T-helper 1 cell treated with Interleukin-12 subunit alpha and Interleukin-12 subunit beta and Interleukin-4 antibody, amounts not matched to agents 30 μg/mL and 1 μg/mL, for 36 hours (primary cell): ENCODE data around the gene TMSB4X.
A peak's percentile ranks its signal among the peaks of the same experiment; 100 is the strongest.
"Not testable (repeated sequence)": the region's sequence is repeated elsewhere in the genome, so short reads cannot be mapped to it uniquely, and the experiment has no call there.

Experiments used
- H3K27ac Mint-ChIP-seq: one replicate; pipeline ENCODE4 v1.8.0; 2021; ENCODE audit warnings: mild to moderate bottlenecking, mixed read lengths
- H3K27me3 Mint-ChIP-seq: one replicate; pipeline ENCODE4 v1.8.0; 2021; ENCODE audit warnings: low read depth, mixed read lengths
- H3K36me3 Mint-ChIP-seq: one replicate; pipeline ENCODE4 v1.8.0; 2021; ENCODE audit warnings: low read depth, mixed read lengths
- H3K4me1 Mint-ChIP-seq: one replicate; pipeline ENCODE4 v1.8.0; 2021; ENCODE audit warnings: low read depth, mixed read lengths
- H3K4me3 Mint-ChIP-seq: one replicate; pipeline ENCODE4 v1.8.0; 2021; ENCODE audit warnings: mild to moderate bottlenecking, moderate library complexity, mixed read lengths
- H3K9me3 Mint-ChIP-seq: one replicate; pipeline ENCODE4 v1.8.0; 2021; ENCODE audit warnings: mixed read lengths

TMSB4X gene

GRCh38 chrX:12974796-12975669 lies at the start of gene TMSB4X:
TMSB4X (plus strand) TSS chrX:12975110.
- peaks cover 38% of the 10 kb centered on the region for H3K4me1 Mint-ChIP-seq
- peaks cover 37% of the 10 kb centered on the region for H3K36me3 Mint-ChIP-seq
- H3K27ac Mint-ChIP-seq: peak within 1 kb of the TSS; percentile 99
- H3K4me3 Mint-ChIP-seq: peak within 1 kb of the TSS; percentile 98
- no peaks in the 10 kb centered on the region for H3K9me3 Mint-ChIP-seq
- H3K27me3 Mint-ChIP-seq: no peaks in the 10 kb centered on the region

- peaks cover 2% of the 10 kb centered on the region for H3K4me1 Mint-ChIP-seq
- peaks cover 4% of the 10 kb centered on the region for H3K9me3 Mint-ChIP-seq
- H3K27ac Mint-ChIP-seq: no peak overlapping the region
- H3K4me3 Mint-ChIP-seq: no peak overlapping the region
- no peaks in the 10 kb centered on the region for H3K36me3 Mint-ChIP-seq
- H3K27me3 Mint-ChIP-seq: peaks cover 5% of the 10 kb centered on the region
Observed at GRCh38 chrX:12929701-12930100, 45.2 kb upstream of the TMSB4X start.

- Mint-ChIP-seq H3K4me1 (peaks cover 2% of the 10 kb centered on the region), H3K27me3 (peaks cover under 1% of the 10 kb centered on the region), H3K36me3 (no peaks in the 10 kb centered on the region), H3K4me3 (no peak overlapping the region), H3K27ac (no peak overlapping the region), H3K9me3 (peaks cover under 1% of the 10 kb centered on the region)
Observed at GRCh38 chrX:12930150-12930549, 44.8 kb upstream of the TMSB4X start.

GRCh38 chrX:12932244-12932643 lies 42.7 kb upstream of the TMSB4X start:
- H3K27me3 Mint-ChIP-seq: no peaks in the 10 kb centered on the region
- H3K27ac Mint-ChIP-seq: no peak overlapping the region
- H3K9me3 Mint-ChIP-seq: no peaks in the 10 kb centered on the region
- H3K4me3 Mint-ChIP-seq: no peak overlapping the region
- no peaks in the 10 kb centered on the region for H3K36me3 Mint-ChIP-seq
- peaks cover 2% of the 10 kb centered on the region for H3K4me1 Mint-ChIP-seq

GRCh38 chrX:12934850-12935249 lies 40.1 kb upstream of the TMSB4X start:
- Mint-ChIP-seq H3K9me3 (no peaks in the 10 kb centered on the region), H3K36me3 (no peaks in the 10 kb centered on the region), H3K4me3 (no peak overlapping the region), H3K27me3 (peaks cover 3% of the 10 kb centered on the region), H3K27ac (no peak overlapping the region), H3K4me1 (peaks cover 2% of the 10 kb centered on the region)

- peaks cover 2% of the 10 kb centered on the region for H3K4me1 Mint-ChIP-seq
- peaks cover 10% of the 10 kb centered on the region for H3K27me3 Mint-ChIP-seq
- H3K36me3 Mint-ChIP-seq: no peaks in the 10 kb centered on the region
- no peaks in the 10 kb centered on the region for H3K9me3 Mint-ChIP-seq
- H3K4me3 Mint-ChIP-seq: no peak overlapping the region
- no peak overlapping the region for H3K27ac Mint-ChIP-seq
Observed at GRCh38 chrX:12936947-12937346, 38.0 kb upstream of the TMSB4X start.

GRCh38 chrX:12940471-12940870 lies 34.4 kb upstream of the TMSB4X start:
- H3K27ac Mint-ChIP-seq, H3K9me3 Mint-ChIP-seq, H3K27me3 Mint-ChIP-seq, H3K4me1 Mint-ChIP-seq, H3K36me3 Mint-ChIP-seq, H3K4me3 Mint-ChIP-seq: not testable (repeated sequence)

GRCh38 chrX:12943592-12943991 lies 31.3 kb upstream of the TMSB4X start:
- not testable (repeated sequence) for H3K27me3 Mint-ChIP-seq, H3K27ac Mint-ChIP-seq, H3K36me3 Mint-ChIP-seq, H3K9me3 Mint-ChIP-seq, H3K4me3 Mint-ChIP-seq
- H3K4me1 Mint-ChIP-seq: peaks cover 26% of the 10 kb centered on the region

GRCh38 chrX:12944452-12944851 lies 30.5 kb upstream of the TMSB4X start:
- not testable (repeated sequence) for H3K9me3 Mint-ChIP-seq, H3K27me3 Mint-ChIP-seq

GRCh38 chrX:12945494-12945893 lies 29.4 kb upstream of the TMSB4X start:
- Mint-ChIP-seq H3K27ac (no peak overlapping the region), H3K4me3 (no peak overlapping the region), H3K27me3 (no peaks in the 10 kb centered on the region)

More at GRCh38 chrX:12944452-12944851, 30.5 kb upstream of the TMSB4X start:
- peaks cover 32% of the 10 kb centered on the region for H3K4me1 Mint-ChIP-seq
- not testable (repeated sequence) for H3K4me3 Mint-ChIP-seq, H3K36me3 Mint-ChIP-seq, H3K27ac Mint-ChIP-seq

GRCh38 chrX:12946406-12946805 lies 28.5 kb upstream of the TMSB4X start:
- H3K9me3 Mint-ChIP-seq: no peaks in the 10 kb centered on the region
- H3K4me3 Mint-ChIP-seq: no peak overlapping the region
- peak overlapping the region; percentile 92 for H3K27ac Mint-ChIP-seq
- H3K27me3 Mint-ChIP-seq: no peaks in the 10 kb centered on the region
- peaks cover 50% of the 10 kb centered on the region for H3K4me1 Mint-ChIP-seq
- H3K36me3 Mint-ChIP-seq: no peaks in the 10 kb centered on the region

More at GRCh38 chrX:12945494-12945893, 29.4 kb upstream of the TMSB4X start:
- Mint-ChIP-seq H3K9me3 (no peaks in the 10 kb centered on the region), H3K36me3 (no peaks in the 10 kb centered on the region), H3K4me1 (peaks cover 43% of the 10 kb centered on the region)

- Mint-ChIP-seq H3K4me3 (peak overlapping the region; percentile 61), H3K27me3 (no peaks in the 10 kb centered on the region), H3K9me3 (no peaks in the 10 kb centered on the region), H3K27ac (peak overlapping the region; percentile 92), H3K36me3 (no peaks in the 10 kb centered on the region), H3K4me1 (peaks cover 55% of the 10 kb centered on the region)
Observed at GRCh38 chrX:12946838-12947544, 27.9 kb upstream of the TMSB4X start.

GRCh38 chrX:12947545-12948235 lies 27.2 kb upstream of the TMSB4X start:
- Mint-ChIP-seq H3K4me1 (peaks cover 59% of the 10 kb centered on the region), H3K27ac (peak overlapping the region; percentile 92), H3K36me3 (no peaks in the 10 kb centered on the region), H3K27me3 (no peaks in the 10 kb centered on the region), H3K9me3 (no peaks in the 10 kb centered on the region), H3K4me3 (no peak overlapping the region)

- Mint-ChIP-seq H3K4me1 (peaks cover 66% of the 10 kb centered on the region), H3K27ac (peak overlapping the region; percentile 67), H3K36me3 (no peaks in the 10 kb centered on the region), H3K27me3 (no peaks in the 10 kb centered on the region), H3K9me3 (no peaks in the 10 kb centered on the region), H3K4me3 (peak overlapping the region; percentile 28)
Observed at GRCh38 chrX:12948495-12948894, 26.4 kb upstream of the TMSB4X start.
